Measurements from ENCODE around the gene BZW2. TPM values are rescaled to one million over a fixed set of nuclear protein-coding genes. Genes with fewer than 3 reads are reported as not detected.

Gene BZW2
- polyA plus RNA-seq, 1 donor (not counting 4 experiments of a cell fraction or from before 2014, with no cell fraction given) = 65.7 TPM

GRCh38 chr7:16609842-16610450 lies 36.0 kb upstream of the BZW2 start:
- Histone ChIP-seq H2AFZ (ENCODE audit: control insufficient read depth, low read length) (no peak overlapping the region), H3K9me1 (ENCODE audit: control insufficient read depth, extremely low read depth, insufficient read depth, low read length) (no peaks in the 10 kb centered on the region), H3K27ac (ENCODE audit: control insufficient read depth, insufficient read depth, low read length) (no peak overlapping the region), H3K9me3 (ENCODE audit: control insufficient read depth, low read depth, low read length) (no peaks in the 10 kb centered on the region), H3K79me2 (ENCODE audit: control insufficient read depth, insufficient read depth, low read length) (no peaks in the 10 kb centered on the region), H3K36me3 (ENCODE audit: control insufficient read depth in 2 of 2, extremely low read depth in 1 of 2, insufficient read depth in 2 of 2, low read length in 2 of 2) (peaks cover 0 to 2% of the 10 kb centered on the region in 2 experiments), H3K4me2 (ENCODE audit: control insufficient read depth, extremely low read depth, insufficient read depth, low read depth, low read length) (no peak overlapping the region), H3K9ac (ENCODE audit: control insufficient read depth, extremely low read depth, insufficient read depth, low read length) (no peak overlapping the region), H3K27me3 (ENCODE audit: control insufficient read depth, extremely low read depth, insufficient read depth, low read length) (no peaks in the 10 kb centered on the region), H3K4me1 (ENCODE audit: control insufficient read depth, extremely low read depth, insufficient read depth, low read length) (no peaks in the 10 kb centered on the region), H3K4me3 (ENCODE audit: control insufficient read depth in 2 of 3, extremely low read depth in 1 of 3, insufficient read depth in 2 of 3, low read depth in 1 of 3, low read length in 3 of 3) (no peak overlapping the region), H4K20me1 (ENCODE audit: control insufficient read depth, extremely low read depth, insufficient read depth, low read length) (no peaks in the 10 kb centered on the region)
- dilution Hi-C loops (cut with MboI; ENCODE audit: extremely low pct_ligation_motif_present, low sequenced_read_pairs) = no loop called here
- TF ChIP-seq, protein P1, sequence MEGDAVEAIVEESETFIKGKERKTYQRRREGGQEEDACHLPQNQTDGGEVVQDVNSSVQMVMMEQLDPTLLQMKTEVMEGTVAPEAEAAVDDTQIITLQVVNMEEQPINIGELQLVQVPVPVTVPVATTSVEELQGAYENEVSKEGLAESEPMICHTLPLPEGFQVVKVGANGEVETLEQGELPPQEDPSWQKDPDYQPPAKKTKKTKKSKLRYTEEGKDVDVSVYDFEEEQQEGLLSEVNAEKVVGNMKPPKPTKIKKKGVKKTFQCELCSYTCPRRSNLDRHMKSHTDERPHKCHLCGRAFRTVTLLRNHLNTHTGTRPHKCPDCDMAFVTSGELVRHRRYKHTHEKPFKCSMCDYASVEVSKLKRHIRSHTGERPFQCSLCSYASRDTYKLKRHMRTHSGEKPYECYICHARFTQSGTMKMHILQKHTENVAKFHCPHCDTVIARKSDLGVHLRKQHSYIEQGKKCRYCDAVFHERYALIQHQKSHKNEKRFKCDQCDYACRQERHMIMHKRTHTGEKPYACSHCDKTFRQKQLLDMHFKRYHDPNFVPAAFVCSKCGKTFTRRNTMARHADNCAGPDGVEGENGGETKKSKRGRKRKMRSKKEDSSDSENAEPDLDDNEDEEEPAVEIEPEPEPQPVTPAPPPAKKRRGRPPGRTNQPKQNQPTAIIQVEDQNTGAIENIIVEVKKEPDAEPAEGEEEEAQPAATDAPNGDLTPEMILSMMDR (optimal IDR thresholded peaks at IDR 0.05 in 1 of 3, IDR thresholded peaks at IDR 0.05 in 1 of 3, conservative IDR thresholded peaks at IDR 0.05 in 1 of 3; ENCODE audit: extremely low read depth in 1 of 3, insufficient read depth in 2 of 3, low read length in 3 of 3) = no peak
- TF ChIP-seq EZH2 (IDR thresholded peaks at IDR 0.05; ENCODE audit: low read length) = no peak
- DNase-seq (ENCODE audit: low read depth, low spot score) (no peak), FAIRE-seq (no peak)

- Histone ChIP-seq H4K20me1 (ENCODE audit: control insufficient read depth, extremely low read depth, insufficient read depth, low read length) (no peaks in the 10 kb centered on the region), H3K4me3 (ENCODE audit: control insufficient read depth in 2 of 3, extremely low read depth in 1 of 3, insufficient read depth in 2 of 3, low read depth in 1 of 3, low read length in 3 of 3) (no peak overlapping the region), H3K9me3 (ENCODE audit: control insufficient read depth, low read depth, low read length) (no peaks in the 10 kb centered on the region), H3K36me3 (ENCODE audit: control insufficient read depth in 2 of 2, extremely low read depth in 1 of 2, insufficient read depth in 2 of 2, low read length in 2 of 2) (peaks cover 0 to 3% of the 10 kb centered on the region in 2 experiments), H3K4me1 (ENCODE audit: control insufficient read depth, extremely low read depth, insufficient read depth, low read length) (no peaks in the 10 kb centered on the region), H3K27ac (ENCODE audit: control insufficient read depth, insufficient read depth, low read length) (no peak overlapping the region), H3K4me2 (ENCODE audit: control insufficient read depth, extremely low read depth, insufficient read depth, low read depth, low read length) (no peak overlapping the region), H2AFZ (ENCODE audit: control insufficient read depth, low read length) (no peak overlapping the region), H3K9ac (ENCODE audit: control insufficient read depth, extremely low read depth, insufficient read depth, low read length) (no peak overlapping the region), H3K79me2 (ENCODE audit: control insufficient read depth, insufficient read depth, low read length) (no peaks in the 10 kb centered on the region), H3K9me1 (ENCODE audit: control insufficient read depth, extremely low read depth, insufficient read depth, low read length) (no peaks in the 10 kb centered on the region), H3K27me3 (ENCODE audit: control insufficient read depth, extremely low read depth, insufficient read depth, low read length) (no peaks in the 10 kb centered on the region)
- DNase-seq (ENCODE audit: low read depth, low spot score) (no peak), FAIRE-seq (no peak)
- dilution Hi-C loops (cut with MboI; ENCODE audit: extremely low pct_ligation_motif_present, low sequenced_read_pairs) = no loop called here
- TF ChIP-seq, protein P1 (optimal IDR thresholded peaks at IDR 0.05 in 1 of 3, IDR thresholded peaks at IDR 0.05 in 1 of 3, conservative IDR thresholded peaks at IDR 0.05 in 1 of 3; ENCODE audit: extremely low read depth in 1 of 3, insufficient read depth in 2 of 3, low read length in 3 of 3) = no peak
- TF ChIP-seq EZH2 (IDR thresholded peaks at IDR 0.05; ENCODE audit: low read length) = no peak
Measured at GRCh38 chr7:16611711-16612110, 34.3 kb upstream of the BZW2 start.
